ENCODE measurements around the gene SERTAD2.

The SERTAD2 gene

GRCh38 chr2:64672708-64673107 lies 19.0 kb upstream of the SERTAD2 start:
- DNase-seq = no peak

DNA sequence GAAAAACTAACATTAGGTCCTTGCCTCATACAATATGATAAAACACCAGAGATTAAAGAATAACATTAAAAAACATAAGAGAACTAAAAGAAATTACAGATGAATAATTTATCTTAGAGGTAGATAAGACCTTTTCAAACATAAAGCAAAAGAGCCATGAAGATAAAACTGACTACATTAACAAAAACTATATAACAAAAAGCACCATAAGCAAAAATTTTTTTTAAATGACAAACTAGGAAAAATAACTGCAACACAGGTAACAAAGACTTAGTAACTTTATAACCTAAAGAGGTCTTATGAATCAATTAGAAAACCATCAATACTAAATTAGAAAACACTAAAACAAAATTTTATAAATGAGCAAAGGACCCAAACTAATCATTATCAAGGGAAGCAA lies 16.3 kb upstream of the SERTAD2 start:
- DNase-seq = no peak

GRCh38 chr2:64669288-64669687 lies 15.6 kb upstream of the SERTAD2 start:
- no peak for DNase-seq

DNA sequence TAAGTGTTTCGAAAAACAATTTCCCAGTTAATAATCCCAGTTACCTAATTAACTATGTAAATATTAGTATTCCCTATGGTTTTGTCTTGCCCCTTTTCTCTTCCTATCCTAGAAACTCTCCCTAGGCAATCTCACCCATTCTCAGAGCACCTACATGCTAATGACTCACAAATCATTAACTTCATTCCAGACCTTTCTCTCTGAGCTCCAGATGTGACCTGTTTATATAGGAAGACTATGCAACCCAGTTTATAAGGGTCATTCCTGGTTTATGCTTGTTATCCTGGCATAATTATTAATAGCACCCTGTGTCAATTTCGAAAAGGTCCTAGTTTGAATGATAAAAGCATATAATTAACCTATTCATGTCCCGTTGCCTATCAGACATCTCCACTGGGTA lies 14.8 kb upstream of the SERTAD2 start:
- DNase-seq = no peak

GRCh38 chr2:64667535-64667934 lies 13.8 kb upstream of the SERTAD2 start:
- no peak for DNase-seq

- no peak for DNase-seq
These were observed 13.2 kb upstream of the SERTAD2 start for GRCh38 chr2:64666810-64667438.

DNA sequence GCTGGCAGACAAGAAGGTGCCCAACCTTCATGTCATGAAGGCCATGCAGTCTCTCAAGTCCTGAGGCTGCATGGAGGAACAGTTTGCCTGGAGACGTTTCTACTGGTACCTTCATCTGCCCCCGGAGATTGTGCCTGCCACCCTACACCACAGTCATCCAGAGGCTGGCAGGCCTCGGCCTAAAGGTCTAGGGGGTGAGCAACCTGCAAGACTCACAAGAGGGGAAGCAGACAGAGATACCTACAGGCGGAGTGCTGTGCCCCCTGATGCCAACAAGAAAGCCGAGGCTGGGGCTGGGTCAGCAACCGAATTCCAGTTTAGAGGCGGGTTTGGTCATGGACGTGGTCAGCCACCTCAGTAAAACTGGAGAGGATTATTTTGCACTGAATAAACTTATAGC lies 12.0 kb upstream of the SERTAD2 start:
- DNase-seq = no peak

GRCh38 chr2:64663402-64663801 lies 9.7 kb upstream of the SERTAD2 start:
- DNase-seq = no peak

GRCh38 chr2:64661741-64662169 lies 8.0 kb upstream of the SERTAD2 start:
- no peak for DNase-seq

GRCh38 chr2:64659252-64659651 lies 5.5 kb upstream of the SERTAD2 start:
- DNase-seq = no peak

DNA sequence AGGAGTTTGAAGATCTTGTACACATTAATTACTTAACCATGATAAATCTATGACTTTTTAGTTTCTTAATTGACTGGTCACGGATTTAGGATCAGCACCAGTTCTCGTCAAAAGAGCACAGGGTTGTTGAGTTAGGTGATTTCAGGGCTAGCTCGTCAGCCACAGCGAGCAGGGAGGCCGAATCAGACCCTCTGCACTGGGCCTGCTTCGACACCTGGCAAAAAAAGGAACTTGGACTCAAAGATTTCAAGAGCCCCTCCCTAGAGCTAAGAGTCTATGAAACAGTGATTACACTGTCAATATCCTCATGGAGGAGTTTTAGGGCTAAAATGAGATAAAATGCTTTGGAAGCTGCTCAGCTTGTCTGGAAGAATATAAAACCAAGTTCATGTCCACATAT lies 4.6 kb upstream of the SERTAD2 start:
- DNase-seq = no peak

DNA sequence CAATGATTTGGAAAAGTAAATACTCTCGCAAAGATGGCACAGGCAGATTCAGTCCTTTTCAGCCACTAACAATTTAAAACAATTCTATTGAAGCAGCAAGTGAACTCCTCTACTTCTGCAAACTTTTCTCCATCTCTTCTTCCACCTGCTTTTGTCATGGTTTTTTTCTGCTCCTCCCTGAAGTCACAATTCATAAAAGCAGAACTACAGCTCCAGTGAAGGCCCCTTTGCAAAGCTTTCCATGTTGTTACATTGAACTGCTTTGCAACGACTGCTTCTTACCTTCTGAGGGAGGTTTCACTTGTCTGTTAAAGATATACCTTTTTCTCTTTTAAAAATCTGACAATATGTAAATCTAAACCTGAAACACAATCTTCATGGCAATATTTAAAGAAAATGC lies 3.7 kb upstream of the SERTAD2 start:
- DNase-seq = no peak

DNA sequence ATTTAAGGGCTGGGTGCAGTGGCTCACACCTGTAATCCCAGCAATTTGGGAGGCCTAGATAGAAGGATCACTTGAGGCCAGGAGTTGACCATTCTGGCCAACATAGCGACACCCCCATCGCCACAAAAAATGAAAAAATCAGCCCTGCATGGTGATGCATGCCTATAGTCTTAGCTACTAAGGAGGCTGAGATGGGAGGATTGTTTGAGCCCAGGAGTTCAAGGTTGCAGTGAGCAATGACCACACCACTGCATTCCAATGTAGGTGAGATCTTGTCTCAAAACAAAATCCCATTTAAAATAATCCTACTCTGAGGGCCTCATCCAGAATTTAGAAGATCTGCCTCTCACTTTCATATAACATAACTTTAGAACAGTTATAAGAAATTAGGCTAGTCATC lies 2.7 kb upstream of the SERTAD2 start:
- DNase-seq = no peak

- DNase-seq = no peak
These were observed 2.2 kb upstream of the SERTAD2 start for GRCh38 chr2:64655873-64656272.

- peak; percentile 30 for DNase-seq
These were observed 1.4 kb upstream of the SERTAD2 start for GRCh38 chr2:64655018-64655664.

- peak; percentile 81 for DNase-seq
These were observed 524 bp upstream of the SERTAD2 start for GRCh38 chr2:64654063-64654811.

- peak; percentile 30 for DNase-seq
These were observed 1.2 kb downstream of the SERTAD2 start for GRCh38 chr2:64652231-64653108.

DNA sequence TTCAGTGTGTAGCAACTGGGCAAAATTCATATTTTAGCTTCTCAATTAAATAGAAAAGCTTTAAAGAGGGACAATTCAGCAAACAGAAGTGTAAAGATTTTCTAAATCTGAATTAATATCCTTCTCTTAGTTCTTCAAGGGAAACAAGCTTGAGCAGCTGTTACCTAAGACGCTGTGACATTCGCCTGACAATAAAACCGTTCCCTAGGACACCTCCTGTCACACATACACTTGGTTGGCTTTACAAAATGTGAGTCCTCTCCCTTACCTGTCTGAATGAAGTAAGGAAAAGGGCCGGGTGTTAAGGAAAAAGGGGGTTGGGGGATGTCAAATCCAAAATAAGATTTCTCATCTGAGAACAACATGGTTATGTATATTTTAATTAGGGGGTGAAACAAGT lies 2.1 kb downstream of the SERTAD2 start:
- DNase-seq = no peak

GRCh38 chr2:64650722-64651338 lies 2.9 kb downstream of the SERTAD2 start:
- DNase-seq = no peak

GRCh38 chr2:64650296-64650695 lies 3.4 kb downstream of the SERTAD2 start:
- no peak for DNase-seq

- no peak for DNase-seq
These were observed 4.1 kb downstream of the SERTAD2 start for GRCh38 chr2:64649626-64650025.

- no peak for DNase-seq
These were observed 4.7 kb downstream of the SERTAD2 start for GRCh38 chr2:64649013-64649484.
